GM21723 (cell line): Measurements from ENCODE around the gene E2F6.

Source experiments
- ATAC-seq: cut with Tn5 transposase; IDR thresholded peaks from one replicate; pipeline ENCODE4 v1.9.1; 2021; ENCODE audit warnings: mild to moderate bottlenecking, moderate library complexity; ENCODE audit not compliant: unreplicated experiment

E2F6 gene

GRCh38 chr2:11465110-11465484, 864 bp downstream of the E2F6 start:
- no peak for ATAC-seq

GRCh38 chr2:11459816-11460215, 6.1 kb downstream of the E2F6 start:
- ATAC-seq, result no peak

GRCh38 chr2:11458753-11459152, 7.2 kb downstream of the E2F6 start:
- ATAC-seq, result no peak

- peak; percentile 50 for ATAC-seq
Observed at GRCh38 chr2:11457935-11458334, 8.0 kb downstream of the E2F6 start.

GRCh38 chr2:11456251-11456650, 9.7 kb downstream of the E2F6 start:
- ATAC-seq, result no peak

GRCh38 chr2:11454824-11455223, 11.1 kb downstream of the E2F6 start:
- ATAC-seq, result no peak

- no peak for ATAC-seq
Observed at GRCh38 chr2:11450791-11451190, 15.2 kb downstream of the E2F6 start.

- no peak for ATAC-seq
Observed at GRCh38 chr2:11446733-11447248, 19.2 kb downstream of the E2F6 start.

- ATAC-seq, result no peak
Observed at GRCh38 chr2:11444737-11445136, 21.2 kb downstream of the E2F6 start.

GRCh38 chr2:11438555-11439080, 27.3 kb downstream of the E2F6 start:
- ATAC-seq, result no peak

- no peak for ATAC-seq
Observed at GRCh38 chr2:11437602-11438001, 28.4 kb downstream of the E2F6 start.

- no peak for ATAC-seq
Observed at GRCh38 chr2:11435036-11435435, 30.9 kb downstream of the E2F6 start.

- no peak for ATAC-seq
Observed at GRCh38 chr2:11434443-11434842, 31.5 kb downstream of the E2F6 start.

- ATAC-seq, result no peak
Observed at GRCh38 chr2:11433822-11434221, 32.1 kb downstream of the E2F6 start.

GRCh38 chr2:11430729-11431128, 35.2 kb downstream of the E2F6 start:
- no peak for ATAC-seq

GRCh38 chr2:11427224-11427623, 38.7 kb downstream of the E2F6 start:
- ATAC-seq, result no peak

- no peak for ATAC-seq
Observed at GRCh38 chr2:11422901-11423435, 43.0 kb downstream of the E2F6 start.

GRCh38 chr2:11422491-11422865, 43.5 kb downstream of the E2F6 start:
- ATAC-seq, result no peak

- no peak for ATAC-seq
Observed at GRCh38 chr2:11421863-11422490, 44.0 kb downstream of the E2F6 start.

GRCh38 chr2:11420671-11421070, 45.3 kb downstream of the E2F6 start:
- ATAC-seq, result no peak

- ATAC-seq, result no peak
Observed at GRCh38 chr2:11420190-11420589, 45.8 kb downstream of the E2F6 start.

- ATAC-seq, result no peak
Observed at GRCh38 chr2:11419781-11420180, 46.2 kb downstream of the E2F6 start.
